Measurements from ENCODE around the gene EIF4B. TPM values are rescaled to one million over a fixed set of nuclear protein-coding genes. Genes with fewer than 3 reads are reported as not detected.

EIF4B gene
- polyA plus RNA-seq, 1 donor (not counting 4 experiments of a cell fraction or from before 2014, with no cell fraction given) = 422 TPM

DNA sequence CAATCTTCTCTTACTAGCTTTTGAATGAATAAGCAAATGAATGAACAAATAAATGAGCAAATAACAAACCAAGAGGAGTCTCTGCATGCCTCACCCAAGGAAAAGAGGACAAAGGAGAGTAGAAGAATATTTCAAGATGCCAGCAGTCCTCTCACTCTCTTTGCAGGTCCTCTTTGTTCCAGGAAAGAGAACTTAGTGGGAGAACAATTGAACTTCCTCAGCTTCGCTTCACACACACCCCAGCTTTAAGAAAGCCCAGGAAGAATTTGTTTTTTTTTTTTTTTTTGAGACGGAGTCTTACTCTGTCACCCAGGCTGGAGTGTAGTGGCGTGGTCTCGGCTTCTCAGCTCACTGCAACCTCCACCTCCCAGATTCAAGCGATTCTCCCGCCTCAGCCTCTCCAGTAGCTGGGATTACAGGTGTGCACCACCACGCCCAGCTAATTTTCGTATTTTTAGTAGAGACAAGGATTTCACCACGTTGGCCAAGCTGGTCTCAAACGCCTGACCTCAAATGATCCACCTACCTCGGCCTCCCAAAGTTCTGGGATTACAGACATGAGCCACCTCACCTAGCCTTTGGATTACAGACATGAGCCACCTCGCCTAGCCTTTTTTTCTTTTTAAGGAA is 37.0 kb upstream of the EIF4B start:
- Histone ChIP-seq H3K4me2 (ENCODE audit: control insufficient read depth, extremely low read depth, insufficient read depth, low read depth, low read length) (no peak overlapping the region), H3K27ac (ENCODE audit: control insufficient read depth, insufficient read depth, low read length) (no peak overlapping the region)

DNA sequence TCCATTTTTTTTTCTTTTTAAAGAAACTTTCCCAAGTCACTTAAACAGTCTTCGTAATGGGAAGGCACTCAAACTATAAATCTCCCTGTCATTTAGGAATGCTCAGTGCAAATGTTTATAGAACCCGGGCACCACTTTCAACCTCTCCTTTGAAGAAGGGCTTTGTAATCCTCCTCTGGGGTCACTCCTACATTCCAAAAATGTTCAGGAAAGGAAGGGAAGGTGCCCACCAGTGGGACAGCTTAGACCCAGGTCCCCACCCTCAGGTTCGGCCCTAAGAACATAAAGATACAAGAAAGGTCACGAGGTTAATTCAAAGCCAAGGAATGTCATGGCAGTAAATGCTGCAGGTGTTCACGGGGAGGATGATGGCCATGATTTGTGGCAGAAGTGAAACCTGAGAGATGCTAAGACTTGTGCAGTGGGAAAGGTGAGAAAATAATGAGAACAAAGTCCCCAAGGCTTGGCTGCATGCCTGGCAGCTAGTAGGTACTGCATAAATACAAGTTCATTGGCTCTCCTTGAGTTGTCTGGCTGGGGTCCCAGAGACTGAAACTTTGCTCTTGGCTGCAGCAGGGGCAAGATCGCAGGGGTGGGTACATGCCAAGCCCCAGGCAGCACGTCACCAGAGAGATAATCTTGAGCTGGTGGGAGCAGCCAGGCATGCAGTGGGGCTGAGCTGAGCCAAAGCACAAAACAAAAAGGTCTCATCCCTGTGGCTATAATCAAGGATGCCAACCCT is 36.3 kb upstream of the EIF4B start:
- Histone ChIP-seq H2AFZ (ENCODE audit: control insufficient read depth, low read length) (no peak overlapping the region), H3K4me1 (ENCODE audit: control insufficient read depth, extremely low read depth, insufficient read depth, low read length) (peaks cover 12% of the 10 kb centered on the region), H3K9ac (ENCODE audit: control insufficient read depth, extremely low read depth, insufficient read depth, low read length) (no peak overlapping the region), H3K36me3 (ENCODE audit: control insufficient read depth in 2 of 2, extremely low read depth in 1 of 2, insufficient read depth in 2 of 2, low read length in 2 of 2) (no peaks in the 10 kb centered on the region), H3K4me3 (ENCODE audit: control insufficient read depth in 2 of 3, extremely low read depth in 1 of 3, insufficient read depth in 2 of 3, low read depth in 1 of 3, low read length in 3 of 3) (no peak overlapping the region), H3K4me2 (ENCODE audit: control insufficient read depth, extremely low read depth, insufficient read depth, low read depth, low read length) (no peak overlapping the region), H3K9me3 (ENCODE audit: control insufficient read depth, low read depth, low read length) (no peaks in the 10 kb centered on the region), H3K27me3 (ENCODE audit: control insufficient read depth, extremely low read depth, insufficient read depth, low read length) (peaks cover 8% of the 10 kb centered on the region), H4K20me1 (ENCODE audit: control insufficient read depth, extremely low read depth, insufficient read depth, low read length) (no peaks in the 10 kb centered on the region), H3K9me1 (ENCODE audit: control insufficient read depth, extremely low read depth, insufficient read depth, low read length) (no peaks in the 10 kb centered on the region), H3K79me2 (ENCODE audit: control insufficient read depth, insufficient read depth, low read length) (no peaks in the 10 kb centered on the region), H3K27ac (ENCODE audit: control insufficient read depth, insufficient read depth, low read length) (no peak overlapping the region)
- dilution Hi-C loops (cut with MboI; ENCODE audit: extremely low pct_ligation_motif_present, low sequenced_read_pairs) = no loop called here
- no peak for FAIRE-seq
- DNase-seq (ENCODE audit: low read depth, low spot score) = no peak
- TF ChIP-seq, protein P1, sequence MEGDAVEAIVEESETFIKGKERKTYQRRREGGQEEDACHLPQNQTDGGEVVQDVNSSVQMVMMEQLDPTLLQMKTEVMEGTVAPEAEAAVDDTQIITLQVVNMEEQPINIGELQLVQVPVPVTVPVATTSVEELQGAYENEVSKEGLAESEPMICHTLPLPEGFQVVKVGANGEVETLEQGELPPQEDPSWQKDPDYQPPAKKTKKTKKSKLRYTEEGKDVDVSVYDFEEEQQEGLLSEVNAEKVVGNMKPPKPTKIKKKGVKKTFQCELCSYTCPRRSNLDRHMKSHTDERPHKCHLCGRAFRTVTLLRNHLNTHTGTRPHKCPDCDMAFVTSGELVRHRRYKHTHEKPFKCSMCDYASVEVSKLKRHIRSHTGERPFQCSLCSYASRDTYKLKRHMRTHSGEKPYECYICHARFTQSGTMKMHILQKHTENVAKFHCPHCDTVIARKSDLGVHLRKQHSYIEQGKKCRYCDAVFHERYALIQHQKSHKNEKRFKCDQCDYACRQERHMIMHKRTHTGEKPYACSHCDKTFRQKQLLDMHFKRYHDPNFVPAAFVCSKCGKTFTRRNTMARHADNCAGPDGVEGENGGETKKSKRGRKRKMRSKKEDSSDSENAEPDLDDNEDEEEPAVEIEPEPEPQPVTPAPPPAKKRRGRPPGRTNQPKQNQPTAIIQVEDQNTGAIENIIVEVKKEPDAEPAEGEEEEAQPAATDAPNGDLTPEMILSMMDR (optimal IDR thresholded peaks at IDR 0.05 in 1 of 3, IDR thresholded peaks at IDR 0.05 in 1 of 3, conservative IDR thresholded peaks at IDR 0.05 in 1 of 3; ENCODE audit: extremely low read depth in 1 of 3, insufficient read depth in 2 of 3, low read length in 3 of 3) = no peak
- TF ChIP-seq EZH2 (IDR thresholded peaks at IDR 0.05; ENCODE audit: low read length) = no peak

More for the DNA sequence above, 37.0 kb upstream of the EIF4B start:
- Histone ChIP-seq H3K4me3 (ENCODE audit: control insufficient read depth in 2 of 3, extremely low read depth in 1 of 3, insufficient read depth in 2 of 3, low read depth in 1 of 3, low read length in 3 of 3) (no peak overlapping the region), H3K27me3 (ENCODE audit: control insufficient read depth, extremely low read depth, insufficient read depth, low read length) (peaks cover 13% of the 10 kb centered on the region), H3K9me3 (ENCODE audit: control insufficient read depth, low read depth, low read length) (no peaks in the 10 kb centered on the region), H3K79me2 (ENCODE audit: control insufficient read depth, insufficient read depth, low read length) (no peaks in the 10 kb centered on the region), H3K36me3 (ENCODE audit: control insufficient read depth in 2 of 2, extremely low read depth in 1 of 2, insufficient read depth in 2 of 2, low read length in 2 of 2) (no peaks in the 10 kb centered on the region), H3K4me1 (ENCODE audit: control insufficient read depth, extremely low read depth, insufficient read depth, low read length) (peaks cover 12% of the 10 kb centered on the region), H3K9me1 (ENCODE audit: control insufficient read depth, extremely low read depth, insufficient read depth, low read length) (no peaks in the 10 kb centered on the region), H3K9ac (ENCODE audit: control insufficient read depth, extremely low read depth, insufficient read depth, low read length) (no peak overlapping the region), H2AFZ (ENCODE audit: control insufficient read depth, low read length) (no peak overlapping the region), H4K20me1 (ENCODE audit: control insufficient read depth, extremely low read depth, insufficient read depth, low read length) (no peaks in the 10 kb centered on the region)
- no peak for TF ChIP-seq EZH2 (IDR thresholded peaks at IDR 0.05; ENCODE audit: low read length)
- TF ChIP-seq, protein P1 (optimal IDR thresholded peaks at IDR 0.05 in 1 of 3, IDR thresholded peaks at IDR 0.05 in 1 of 3, conservative IDR thresholded peaks at IDR 0.05 in 1 of 3; ENCODE audit: extremely low read depth in 1 of 3, insufficient read depth in 2 of 3, low read length in 3 of 3) = no peak
- DNase-seq (ENCODE audit: low read depth, low spot score) (no peak), FAIRE-seq (no peak)
- dilution Hi-C loops (cut with MboI; ENCODE audit: extremely low pct_ligation_motif_present, low sequenced_read_pairs) = no loop called here
